GM23338 (cell line): ENCODE results near the gene APOA1. TPM values are rescaled to one million over a fixed set of nuclear protein-coding genes. Genes with fewer than 3 reads are reported as not detected.

ENCODE experiments used
- ATAC-seq: fragments of 200-7000 bp; cut with Tn5 transposase; 3 replicates; pipeline ENCODE4 v1.9.1; 2020
- DNase-seq: peaks from one replicate; pipeline ENCODE4 v3.0.0-alpha.2; 2015; ENCODE audit warnings: low spot score
- H2AFZ ChIP-seq: fragments of 200-600 bp; sonication (generic); 2 replicates; pipeline ENCODE4 v1.8.0; 2016; ENCODE audit warnings: antibody characterized with exemption, mild to moderate bottlenecking, moderate library complexity
- H3F3A ChIP-seq: fragments of 200-600 bp; sonication (generic); replicated peaks from 2 replicates; pipeline ENCODE4 v1.8.0; 2017; ENCODE audit warnings: antibody characterized with exemption, mixed run types, low read depth
- H3K27ac ChIP-seq: fragments of 200-600 bp; sonication (generic); 2 replicates; pipeline ENCODE4 v1.6.1; 2016; ENCODE audit warnings: low read depth
- H3K27me3 ChIP-seq: fragments of 200-600 bp; sonication (generic); 2 replicates; pipeline ENCODE4 v1.8.0; 2016; ENCODE audit warnings: mild to moderate bottlenecking, mixed run types, moderate library complexity; ENCODE audit not compliant: insufficient read depth
- H3K36me3 ChIP-seq: fragments of 200-600 bp; sonication (generic); 2 replicates; pipeline ENCODE4 v1.8.0; 2016; ENCODE audit warnings: mild to moderate bottlenecking; ENCODE audit not compliant: insufficient read depth
- H3K4me1 ChIP-seq: fragments of 200-600 bp; sonication (generic); 2 replicates; pipeline ENCODE4 v1.8.0; 2016; ENCODE audit warnings: mild to moderate bottlenecking, moderate library complexity; ENCODE audit not compliant: insufficient read depth
- H3K4me2 ChIP-seq: fragments of 200-600 bp; sonication (generic); 2 replicates; pipeline ENCODE4 v1.7.1; 2017; ENCODE audit warnings: mixed run types
- H3K4me3 ChIP-seq: fragments of 200-600 bp; sonication (generic); 2 replicates; pipeline ENCODE4 v1.6.1; 2016; ENCODE audit warnings: mixed run types
- H3K79me2 ChIP-seq: fragments of 200-600 bp; sonication (generic); replicated peaks from 2 replicates; pipeline ENCODE4 v1.8.0; 2017; ENCODE audit warnings: mild to moderate bottlenecking; ENCODE audit not compliant: insufficient read depth
- H3K9me2 ChIP-seq: fragments of 200-600 bp; sonication (generic); 2 replicates; pipeline ENCODE4 v1.8.0; 2017; ENCODE audit not compliant: insufficient read depth
- H4K20me1 ChIP-seq: fragments of 200-600 bp; sonication (generic); replicated peaks from 2 replicates; pipeline ENCODE4 v1.8.0; 2017; ENCODE audit warnings: mild to moderate bottlenecking; ENCODE audit not compliant: insufficient read depth
- H3K27ac Mint-ChIP-seq: 2 replicates; pipeline ENCODE4 v1.8.0; 2020; ENCODE audit warnings: inconsistent platforms, mild to moderate bottlenecking, moderate library complexity, mixed read lengths
- H3K27me3 Mint-ChIP-seq: 3 replicates; pipeline ENCODE4 v1.8.0; 2022; ENCODE audit warnings: low read depth, mild to moderate bottlenecking, moderate library complexity, mixed read lengths, inconsistent platforms; ENCODE audit not compliant: insufficient read depth, poor library complexity
- H3K36me3 Mint-ChIP-seq: 3 replicates; pipeline ENCODE4 v1.8.0; 2021; ENCODE audit warnings: low read depth, mild to moderate bottlenecking, inconsistent platforms, moderate library complexity, mixed read lengths
- H3K4me1 Mint-ChIP-seq: 3 replicates; pipeline ENCODE4 v1.8.0; 2020; ENCODE audit warnings: mild to moderate bottlenecking, inconsistent platforms, mixed read lengths
- H3K4me3 Mint-ChIP-seq: 3 replicates; pipeline ENCODE4 v1.8.0; 2021; ENCODE audit warnings: moderate library complexity, mild to moderate bottlenecking, inconsistent platforms, mixed read lengths
- H3K9me3 Mint-ChIP-seq: 3 replicates; pipeline ENCODE4 v1.8.0; 2020; ENCODE audit warnings: moderate library complexity, mild to moderate bottlenecking, inconsistent platforms, mixed read lengths
- CREB1 ChIP-seq: fragments of 250-450 bp; sonication (Bioruptor Pico); IDR thresholded peaks from 2 replicates; pipeline ENCODE4 v1.5.0; 2020; ENCODE audit warnings: low read depth, mild to moderate bottlenecking, moderate library complexity
- EZH2 ChIP-seq: fragments of 200-600 bp; sonication (generic); IDR thresholded peaks from one replicate; pipeline ENCODE4 v1.8.0; 2017; ENCODE audit warnings: antibody characterized with exemption, mild to moderate bottlenecking, low read depth; ENCODE audit not compliant: unreplicated experiment
- EZH2phosphoT487 ChIP-seq: fragments of 200-600 bp; sonication (generic); IDR thresholded peaks from one replicate; pipeline ENCODE4 v1.8.1; 2018; ENCODE audit warnings: antibody characterized with exemption; ENCODE audit not compliant: unreplicated experiment
- JUNB ChIP-seq: IDR thresholded peaks from one replicate; pipeline ENCODE4 v1.6.1; 2016; ENCODE audit warnings: antibody characterized with exemption; ENCODE audit not compliant: unreplicated experiment
- NANOG ChIP-seq: IDR thresholded peaks from 2 replicates; pipeline ENCODE4 v1.6.1; 2016; ENCODE audit warnings: antibody characterized with exemption, borderline replicate concordance
- POLR2AphosphoS5 ChIP-seq: IDR thresholded peaks from 2 replicates; pipeline ENCODE4 v1.6.1; 2016; ENCODE audit warnings: antibody characterized with exemption, low read depth
- STAT1 ChIP-seq: IDR thresholded peaks from one replicate; pipeline ENCODE4 v1.6.1; 2016; ENCODE audit warnings: antibody characterized with exemption; ENCODE audit not compliant: unreplicated experiment
- ZNF114 ChIP-seq: fragments of 250-450 bp; sonication (Bioruptor Pico); IDR thresholded peaks from 2 replicates; pipeline ENCODE4 v1.5.0; 2020; ENCODE audit warnings: mild to moderate bottlenecking, moderate library complexity
- ZNF331 ChIP-seq: fragments of 250-450 bp; sonication (Bioruptor Pico); IDR thresholded peaks from 2 replicates; pipeline ENCODE4 v1.5.0; 2020; ENCODE audit warnings: low read depth, mild to moderate bottlenecking, moderate library complexity
- ZNF462 ChIP-seq: fragments of 250-450 bp; sonication (Bioruptor Pico); IDR thresholded peaks from 2 replicates; pipeline ENCODE4 v1.5.0; 2020; ENCODE audit warnings: mild to moderate bottlenecking, moderate library complexity
- polyA plus RNA-seq: library from polyadenylated mRNA; unstranded; fragments of >200 nt; fragmentation: Nextera tagmentation; extraction: Ambion mirVana; gene quantifications from 2 replicates; pipeline ENCODE4 v1.2.1, GENCODE V29; 2016
- total RNA-seq: library from RNA; depleted of rRNA; stranded (reverse); fragments of >200 nt; shearing (Covaris generic); gene quantifications from 2 replicates; pipeline ENCODE4 v1.2.3, GENCODE V29; 2014
- TF ChIP-seq, protein P1 (sequence below): IDR thresholded peaks from one replicate; pipeline ENCODE4 v1.6.1; 2018; ENCODE audit warnings: antibody characterized with exemption; ENCODE audit not compliant: unreplicated experiment
- TF ChIP-seq, protein P2 (sequence below): IDR thresholded peaks from 2 replicates; pipeline ENCODE4 v1.6.1; 2016; ENCODE audit warnings: antibody characterized with exemption
- TF ChIP-seq, protein P3 (sequence below), 2 experiments: fragments of 200-600 bp in 1 of 2; sonication (generic) in 1 of 2; conservative IDR thresholded peaks; 2 replicates each; pipeline versions ENCODE4 v1.5.1 to v1.6.1; 2016 to 2017; ENCODE audit warnings: antibody characterized with exemption in 2 of 2, low read depth in 2 of 2, mild to moderate bottlenecking in 2 of 2, moderate library complexity in 1 of 2

Gene APOA1
- total and polyA plus RNA-seq, 2 experiments from 2014 or later: 0.60 TPM; not detected in 1

- Histone ChIP-seq H4K20me1 (no peaks in the 10 kb centered on the region), H3K36me3 (peaks cover 24% of the 10 kb centered on the region; the same call in 1 of the 2 replicates), H2AFZ (no peak overlapping the region), H3F3A (no peaks in the 10 kb centered on the region), H3K4me3 (no peak overlapping the region), H3K79me2 (no peaks in the 10 kb centered on the region), H3K4me2 (no peak overlapping the region), H3K4me1 (no peaks in the 10 kb centered on the region), H3K9me2 (no peaks in the 10 kb centered on the region), H3K27ac (no peak overlapping the region), H3K27me3 (no peaks in the 10 kb centered on the region)
- no peaks in the 10 kb centered on the region for H3K9me3 Mint-ChIP-seq
- DNase-seq (no peak), ATAC-seq (no peak)
- H3K4me3 Mint-ChIP-seq: no peak overlapping the region
- no peak for TF ChIP-seq JUNB
- TF ChIP-seq EZH2phosphoT487: no peak
- no peak for TF ChIP-seq NANOG
- no peak for TF ChIP-seq CREB1 (CRISPR knock-in tag)
- TF ChIP-seq, protein P1, sequence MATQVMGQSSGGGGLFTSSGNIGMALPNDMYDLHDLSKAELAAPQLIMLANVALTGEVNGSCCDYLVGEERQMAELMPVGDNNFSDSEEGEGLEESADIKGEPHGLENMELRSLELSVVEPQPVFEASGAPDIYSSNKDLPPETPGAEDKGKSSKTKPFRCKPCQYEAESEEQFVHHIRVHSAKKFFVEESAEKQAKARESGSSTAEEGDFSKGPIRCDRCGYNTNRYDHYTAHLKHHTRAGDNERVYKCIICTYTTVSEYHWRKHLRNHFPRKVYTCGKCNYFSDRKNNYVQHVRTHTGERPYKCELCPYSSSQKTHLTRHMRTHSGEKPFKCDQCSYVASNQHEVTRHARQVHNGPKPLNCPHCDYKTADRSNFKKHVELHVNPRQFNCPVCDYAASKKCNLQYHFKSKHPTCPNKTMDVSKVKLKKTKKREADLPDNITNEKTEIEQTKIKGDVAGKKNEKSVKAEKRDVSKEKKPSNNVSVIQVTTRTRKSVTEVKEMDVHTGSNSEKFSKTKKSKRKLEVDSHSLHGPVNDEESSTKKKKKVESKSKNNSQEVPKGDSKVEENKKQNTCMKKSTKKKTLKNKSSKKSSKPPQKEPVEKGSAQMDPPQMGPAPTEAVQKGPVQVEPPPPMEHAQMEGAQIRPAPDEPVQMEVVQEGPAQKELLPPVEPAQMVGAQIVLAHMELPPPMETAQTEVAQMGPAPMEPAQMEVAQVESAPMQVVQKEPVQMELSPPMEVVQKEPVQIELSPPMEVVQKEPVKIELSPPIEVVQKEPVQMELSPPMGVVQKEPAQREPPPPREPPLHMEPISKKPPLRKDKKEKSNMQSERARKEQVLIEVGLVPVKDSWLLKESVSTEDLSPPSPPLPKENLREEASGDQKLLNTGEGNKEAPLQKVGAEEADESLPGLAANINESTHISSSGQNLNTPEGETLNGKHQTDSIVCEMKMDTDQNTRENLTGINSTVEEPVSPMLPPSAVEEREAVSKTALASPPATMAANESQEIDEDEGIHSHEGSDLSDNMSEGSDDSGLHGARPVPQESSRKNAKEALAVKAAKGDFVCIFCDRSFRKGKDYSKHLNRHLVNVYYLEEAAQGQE: no peak
- TF ChIP-seq EZH2: no peak
- TF ChIP-seq, protein P2, sequence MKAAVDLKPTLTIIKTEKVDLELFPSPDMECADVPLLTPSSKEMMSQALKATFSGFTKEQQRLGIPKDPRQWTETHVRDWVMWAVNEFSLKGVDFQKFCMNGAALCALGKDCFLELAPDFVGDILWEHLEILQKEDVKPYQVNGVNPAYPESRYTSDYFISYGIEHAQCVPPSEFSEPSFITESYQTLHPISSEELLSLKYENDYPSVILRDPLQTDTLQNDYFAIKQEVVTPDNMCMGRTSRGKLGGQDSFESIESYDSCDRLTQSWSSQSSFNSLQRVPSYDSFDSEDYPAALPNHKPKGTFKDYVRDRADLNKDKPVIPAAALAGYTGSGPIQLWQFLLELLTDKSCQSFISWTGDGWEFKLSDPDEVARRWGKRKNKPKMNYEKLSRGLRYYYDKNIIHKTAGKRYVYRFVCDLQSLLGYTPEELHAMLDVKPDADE: no peak
- TF ChIP-seq ZNF114 (CRISPR knock-in tag): no peak
- no peak for TF ChIP-seq STAT1
- TF ChIP-seq ZNF462: no peak
- no peak for TF ChIP-seq ZNF331 (CRISPR knock-in tag)
- TF ChIP-seq, protein P3, sequence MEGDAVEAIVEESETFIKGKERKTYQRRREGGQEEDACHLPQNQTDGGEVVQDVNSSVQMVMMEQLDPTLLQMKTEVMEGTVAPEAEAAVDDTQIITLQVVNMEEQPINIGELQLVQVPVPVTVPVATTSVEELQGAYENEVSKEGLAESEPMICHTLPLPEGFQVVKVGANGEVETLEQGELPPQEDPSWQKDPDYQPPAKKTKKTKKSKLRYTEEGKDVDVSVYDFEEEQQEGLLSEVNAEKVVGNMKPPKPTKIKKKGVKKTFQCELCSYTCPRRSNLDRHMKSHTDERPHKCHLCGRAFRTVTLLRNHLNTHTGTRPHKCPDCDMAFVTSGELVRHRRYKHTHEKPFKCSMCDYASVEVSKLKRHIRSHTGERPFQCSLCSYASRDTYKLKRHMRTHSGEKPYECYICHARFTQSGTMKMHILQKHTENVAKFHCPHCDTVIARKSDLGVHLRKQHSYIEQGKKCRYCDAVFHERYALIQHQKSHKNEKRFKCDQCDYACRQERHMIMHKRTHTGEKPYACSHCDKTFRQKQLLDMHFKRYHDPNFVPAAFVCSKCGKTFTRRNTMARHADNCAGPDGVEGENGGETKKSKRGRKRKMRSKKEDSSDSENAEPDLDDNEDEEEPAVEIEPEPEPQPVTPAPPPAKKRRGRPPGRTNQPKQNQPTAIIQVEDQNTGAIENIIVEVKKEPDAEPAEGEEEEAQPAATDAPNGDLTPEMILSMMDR (conservative IDR thresholded peaks at IDR 0.05; ENCODE audit: low read depth in 2 of 2): no peak
- TF ChIP-seq POLR2AphosphoS5: no peak
- no peaks in the 10 kb centered on the region for H3K27me3 Mint-ChIP-seq
- H3K27ac Mint-ChIP-seq: no peak overlapping the region
- peaks cover 35% of the 10 kb centered on the region for H3K36me3 Mint-ChIP-seq
- H3K4me1 Mint-ChIP-seq: no peaks in the 10 kb centered on the region
These were observed 30.6 kb upstream of the APOA1 start for GRCh38 chr11:116868066-116868465.
